ENCODE data around the gene SMARCA2. TPM values are rescaled to one million over a fixed set of nuclear protein-coding genes. Genes with fewer than 3 reads are reported as not detected.

SMARCA2 gene
- total RNA-seq, 1 donor from 2014 or later: 99.2 TPM

- no peak for DNase-seq (ENCODE audit: low spot score)
These were observed 24.4 kb downstream of the SMARCA2 start for GRCh38 chr9:2039294-2040180.

GRCh38 chr9:2040828-2041227 is 25.7 kb downstream of the SMARCA2 start:
- DNase-seq (ENCODE audit: low spot score): no peak

GRCh38 chr9:2041736-2042135 is 26.6 kb downstream of the SMARCA2 start:
- no peak for DNase-seq (ENCODE audit: low spot score)

DNA sequence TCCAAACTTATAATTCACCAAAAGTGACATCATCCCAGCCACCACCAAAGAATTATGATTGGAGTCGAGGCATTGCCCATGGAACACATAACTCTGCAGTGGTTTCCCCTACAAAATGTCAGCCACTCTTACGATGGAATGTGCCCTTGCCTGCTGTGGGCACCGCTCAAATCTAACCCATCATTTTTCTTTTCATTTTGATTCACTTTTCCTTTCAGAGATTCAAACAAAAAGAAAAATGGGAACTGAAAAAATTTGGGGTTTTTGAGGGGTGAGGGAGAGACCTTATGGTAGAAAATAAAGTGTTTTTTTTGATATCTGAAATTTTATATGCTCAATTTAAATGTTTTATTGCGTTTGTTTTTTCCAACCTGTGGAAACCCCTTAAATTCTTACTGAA is 28.1 kb downstream of the SMARCA2 start:
- no peak for DNase-seq (ENCODE audit: low spot score)

DNA sequence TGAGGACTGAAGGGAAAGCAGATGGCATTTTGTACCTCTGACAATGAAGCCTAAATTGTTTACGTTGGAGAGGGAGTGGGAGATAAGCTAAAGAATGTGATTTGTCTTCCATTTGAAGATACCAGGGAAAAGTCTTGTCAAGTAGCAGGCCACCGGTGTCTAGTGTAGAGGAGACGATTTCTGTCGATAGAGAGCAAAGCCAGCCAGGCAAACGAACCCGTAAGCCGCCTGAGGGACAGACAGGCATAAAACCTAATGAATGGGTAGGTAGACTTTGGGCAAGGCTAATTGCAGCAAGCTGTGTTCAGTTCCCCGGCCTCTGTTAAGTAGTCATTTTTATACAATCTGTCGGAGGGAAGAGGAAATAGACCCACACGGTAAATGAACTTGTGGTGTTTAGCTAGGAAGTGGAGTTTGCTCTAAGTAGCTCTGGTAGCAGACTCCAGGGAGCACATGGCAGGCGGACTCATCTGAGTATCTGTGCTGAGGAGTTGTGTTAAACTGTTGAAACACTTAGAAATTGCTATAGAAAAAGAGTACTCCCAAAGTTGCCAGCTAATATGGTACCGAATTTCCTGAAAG is 28.8 kb downstream of the SMARCA2 start:
- no peak for DNase-seq (ENCODE audit: low spot score)

DNA sequence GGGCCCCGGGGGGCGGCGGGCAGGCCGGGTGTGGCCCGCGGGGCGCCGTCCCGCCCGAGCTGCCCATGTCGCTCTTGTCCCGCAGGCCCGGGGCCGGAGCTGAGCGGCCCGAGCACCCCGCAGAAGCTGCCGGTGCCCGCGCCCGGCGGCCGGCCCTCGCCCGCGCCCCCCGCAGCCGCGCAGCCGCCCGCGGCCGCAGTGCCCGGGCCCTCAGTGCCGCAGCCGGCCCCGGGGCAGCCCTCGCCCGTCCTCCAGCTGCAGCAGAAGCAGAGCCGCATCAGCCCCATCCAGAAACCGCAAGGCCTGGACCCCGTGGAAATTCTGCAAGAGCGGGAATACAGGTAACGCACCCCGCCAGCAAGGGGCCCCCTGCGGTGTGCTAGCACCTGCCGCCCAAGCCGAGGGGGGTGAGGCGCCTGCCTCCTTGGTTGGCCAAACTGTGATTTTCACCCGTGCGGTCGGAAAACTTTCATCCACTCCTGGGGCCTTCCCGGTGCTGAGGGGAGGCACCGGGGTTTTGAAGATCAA is 32.1 kb downstream of the SMARCA2 start:
- DNase-seq (ENCODE audit: low spot score): no peak

GRCh38 chr9:2047916-2048315 is 32.8 kb downstream of the SMARCA2 start:
- DNase-seq (ENCODE audit: low spot score): no peak

- no peak for DNase-seq (ENCODE audit: low spot score)
These were observed 35.1 kb downstream of the SMARCA2 start for GRCh38 chr9:2050236-2050635.

- peak; percentile 51 for DNase-seq (ENCODE audit: low spot score)
These were observed 39.0 kb downstream of the SMARCA2 start for GRCh38 chr9:2053883-2054845.

DNA sequence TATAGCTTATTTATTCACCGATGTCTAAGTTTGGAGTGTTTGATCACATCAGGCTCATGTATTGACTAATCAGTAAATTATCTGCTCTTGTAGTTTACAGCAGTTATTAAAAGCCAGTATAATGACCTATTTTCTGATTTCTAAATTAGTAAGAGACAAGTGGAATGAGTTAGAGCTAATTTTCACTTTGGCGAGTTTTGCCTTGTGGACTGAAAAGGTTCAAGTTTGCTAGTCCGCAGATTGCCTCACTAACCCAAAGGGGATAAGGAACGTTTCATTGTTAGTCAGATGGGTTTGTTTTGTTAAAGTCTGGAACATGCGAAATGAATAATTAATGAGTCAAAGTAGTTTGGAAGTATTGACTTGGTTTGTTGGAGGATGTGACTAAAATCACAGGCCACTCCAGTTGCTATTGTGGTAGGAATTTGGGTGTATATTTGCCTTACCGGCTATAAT is 40.1 kb downstream of the SMARCA2 start:
- no peak for DNase-seq (ENCODE audit: low spot score)

GRCh38 chr9:2059274-2059929 is 44.3 kb downstream of the SMARCA2 start:
- DNase-seq (ENCODE audit: low spot score): no peak

DNA sequence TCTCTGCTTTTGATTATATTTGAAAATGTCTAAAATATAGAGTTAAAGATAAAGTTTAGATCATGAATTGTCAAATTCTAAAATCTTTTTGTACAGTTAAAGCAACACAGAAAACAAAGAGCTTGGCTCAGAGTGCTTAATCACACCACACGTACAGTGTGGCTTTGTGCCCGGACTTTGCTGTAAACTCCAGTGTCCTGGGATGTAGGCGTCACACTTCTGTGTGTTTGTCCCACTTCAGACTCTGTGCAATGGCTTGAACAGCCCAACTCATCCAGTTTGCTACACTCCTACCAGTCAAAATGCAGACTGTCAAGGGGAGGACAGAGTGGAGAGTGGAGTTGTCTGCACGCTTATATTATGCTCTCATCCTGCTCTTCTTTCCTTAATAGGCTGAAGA is 45.3 kb downstream of the SMARCA2 start:
- DNase-seq (ENCODE audit: low spot score): no peak

DNA sequence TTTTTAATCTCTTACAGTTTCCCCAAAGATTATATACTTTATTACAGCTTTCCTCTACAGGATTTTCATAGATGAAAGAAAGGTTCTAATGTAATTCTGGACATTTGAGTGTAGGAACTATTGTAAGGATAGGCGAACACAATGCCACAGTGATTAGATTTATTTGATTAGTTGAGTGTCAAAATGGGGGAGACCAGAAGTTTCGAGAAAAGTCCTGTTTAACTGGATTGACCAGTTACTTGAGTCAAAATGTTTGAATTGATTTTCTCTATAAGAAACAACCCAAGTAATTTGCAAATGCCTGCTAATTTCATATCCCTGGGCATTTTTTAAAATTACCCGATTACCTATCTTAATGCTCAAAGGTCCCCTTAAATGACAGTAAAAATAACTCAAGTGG is 50.6 kb downstream of the SMARCA2 start:
- no peak for DNase-seq (ENCODE audit: low spot score)

GRCh38 chr9:2066312-2067273 is 51.4 kb downstream of the SMARCA2 start:
- DNase-seq (ENCODE audit: low spot score): no peak

GRCh38 chr9:2072752-2073405 is 57.7 kb downstream of the SMARCA2 start:
- no peak for DNase-seq (ENCODE audit: low spot score)

DNA sequence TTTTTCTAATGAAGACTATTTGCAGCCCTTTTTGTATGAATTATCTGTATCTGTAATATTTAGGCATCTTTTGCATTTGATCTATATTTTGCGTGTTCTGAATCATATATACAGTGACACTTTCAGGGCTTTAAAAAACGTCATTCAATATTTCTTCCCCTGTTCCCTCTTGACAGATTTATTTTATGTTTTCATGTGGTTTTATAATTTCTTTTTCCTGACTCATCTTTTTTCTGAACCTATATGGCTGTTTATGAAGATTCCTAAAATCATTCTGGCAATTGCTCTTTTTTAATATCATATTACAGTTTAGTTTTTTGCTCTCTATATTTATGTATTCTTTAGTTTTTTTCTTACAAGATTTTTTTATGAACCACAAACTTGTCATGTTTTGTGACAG is 67.6 kb downstream of the SMARCA2 start:
- no peak for DNase-seq (ENCODE audit: low spot score)

DNA sequence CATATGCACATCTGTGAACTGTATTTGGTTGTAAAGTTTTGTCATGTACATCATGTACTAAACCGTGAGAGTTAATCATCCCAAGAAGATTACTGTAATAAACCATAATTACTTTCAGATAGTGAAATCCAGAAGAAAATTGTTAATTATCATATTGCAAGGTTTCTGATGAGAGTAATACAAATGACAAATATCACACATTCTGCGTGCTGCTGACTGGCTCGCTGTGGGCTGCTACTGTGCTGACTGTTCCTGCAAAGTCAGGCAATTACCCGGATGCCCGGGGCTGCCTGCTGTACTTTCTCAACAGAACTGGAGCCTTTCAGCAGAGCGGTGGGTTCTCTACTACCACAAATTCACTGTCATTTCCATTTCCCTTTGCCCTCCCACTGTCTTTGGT is 68.3 kb downstream of the SMARCA2 start:
- DNase-seq (ENCODE audit: low spot score): no peak

DNA sequence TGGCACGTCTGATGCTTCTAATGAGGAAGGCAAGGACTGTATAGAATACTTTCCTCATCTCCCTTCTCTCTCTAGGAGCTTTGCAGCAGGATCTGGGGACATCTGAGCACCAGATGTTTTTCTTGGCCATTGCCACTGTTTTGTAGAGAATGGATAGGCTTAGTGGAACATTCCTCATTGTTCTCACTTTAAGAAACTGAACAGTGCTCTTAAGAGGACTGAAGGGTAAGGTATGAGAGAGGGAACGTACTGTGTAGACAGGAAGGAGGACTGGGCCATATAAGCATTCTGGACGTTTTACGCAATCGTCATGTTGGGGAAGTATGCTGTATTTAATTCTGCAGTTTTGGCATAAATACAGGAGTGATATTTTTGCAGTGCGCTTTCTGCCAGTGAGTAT is 70.6 kb downstream of the SMARCA2 start:
- peak; percentile 25 for DNase-seq (ENCODE audit: low spot score)

DNA sequence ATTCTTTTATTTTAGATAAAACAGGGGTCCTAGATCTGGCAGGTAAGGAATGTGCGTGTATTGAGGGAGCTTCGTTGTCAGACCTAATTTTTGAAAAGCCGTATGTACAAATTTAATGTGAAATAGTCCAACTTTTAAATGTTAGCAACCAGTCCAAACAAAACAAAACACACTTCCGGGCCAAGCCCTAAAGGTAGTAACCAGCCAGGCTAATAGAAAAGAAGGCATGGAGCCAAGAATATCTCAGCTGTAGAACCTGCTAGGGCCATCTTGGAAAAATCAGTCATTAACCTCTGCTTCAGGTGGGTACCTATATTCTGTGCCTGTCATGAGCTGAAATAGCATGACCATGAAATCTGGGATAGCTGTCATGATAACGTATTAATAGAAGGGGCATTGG is 71.0 kb downstream of the SMARCA2 start:
- DNase-seq (ENCODE audit: low spot score): no peak
